ENCODE measurements around the gene CDK18.

The CDK18 gene

DNA sequence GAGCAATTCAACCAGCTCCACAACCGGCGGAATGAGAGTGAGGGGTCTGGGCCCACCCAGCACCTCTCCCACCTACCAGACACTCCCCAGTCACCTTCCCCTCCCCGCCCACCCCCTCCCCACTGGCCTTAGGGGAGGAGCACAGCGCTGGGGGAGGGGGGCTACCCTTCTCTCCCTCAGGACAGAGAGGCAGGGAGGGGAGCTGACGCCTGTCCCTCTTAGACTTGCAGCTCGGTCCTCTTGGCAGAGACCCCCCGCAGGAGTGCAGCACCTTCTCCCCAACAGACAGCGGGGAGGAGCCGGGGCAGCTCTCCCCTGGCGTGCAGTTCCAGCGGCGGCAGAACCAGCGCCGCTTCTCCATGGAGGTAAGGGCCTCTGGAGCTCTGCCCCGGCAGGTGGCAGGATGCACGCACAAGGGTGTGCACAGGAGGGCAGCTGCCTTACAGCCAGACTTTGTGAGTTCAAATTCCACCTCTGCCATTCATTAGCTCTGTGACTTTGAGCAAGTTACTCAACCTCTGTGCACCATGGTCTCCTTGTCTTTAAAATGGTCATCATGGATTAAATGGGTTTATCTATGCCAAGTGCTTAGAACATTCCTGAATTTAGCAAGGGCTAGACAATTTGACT is 18.9 kb downstream of the CDK18 start:
- Histone ChIP-seq H3K4me3 (replicated peaks; ENCODE audit: insufficient read depth, low read length) (no peak overlapping the region), H3K27me3 (ENCODE audit: insufficient read depth, poor library complexity, severe bottlenecking) (peaks cover 4% of the 10 kb centered on the region), H3K27ac (replicated peaks) (no peak overlapping the region)
- TF ChIP-seq GABPA (IDR thresholded peaks at IDR 0.05; ENCODE audit: low read depth) (no peak), REST (IDR thresholded peaks at IDR 0.05; ENCODE audit: insufficient replicate concordance, low read depth) (no peak), SPI1 (IDR thresholded peaks at IDR 0.05; ENCODE audit: borderline replicate concordance, low read depth) (no peak)
- TF ChIP-seq, protein P1, sequence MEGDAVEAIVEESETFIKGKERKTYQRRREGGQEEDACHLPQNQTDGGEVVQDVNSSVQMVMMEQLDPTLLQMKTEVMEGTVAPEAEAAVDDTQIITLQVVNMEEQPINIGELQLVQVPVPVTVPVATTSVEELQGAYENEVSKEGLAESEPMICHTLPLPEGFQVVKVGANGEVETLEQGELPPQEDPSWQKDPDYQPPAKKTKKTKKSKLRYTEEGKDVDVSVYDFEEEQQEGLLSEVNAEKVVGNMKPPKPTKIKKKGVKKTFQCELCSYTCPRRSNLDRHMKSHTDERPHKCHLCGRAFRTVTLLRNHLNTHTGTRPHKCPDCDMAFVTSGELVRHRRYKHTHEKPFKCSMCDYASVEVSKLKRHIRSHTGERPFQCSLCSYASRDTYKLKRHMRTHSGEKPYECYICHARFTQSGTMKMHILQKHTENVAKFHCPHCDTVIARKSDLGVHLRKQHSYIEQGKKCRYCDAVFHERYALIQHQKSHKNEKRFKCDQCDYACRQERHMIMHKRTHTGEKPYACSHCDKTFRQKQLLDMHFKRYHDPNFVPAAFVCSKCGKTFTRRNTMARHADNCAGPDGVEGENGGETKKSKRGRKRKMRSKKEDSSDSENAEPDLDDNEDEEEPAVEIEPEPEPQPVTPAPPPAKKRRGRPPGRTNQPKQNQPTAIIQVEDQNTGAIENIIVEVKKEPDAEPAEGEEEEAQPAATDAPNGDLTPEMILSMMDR (IDR thresholded peaks at IDR 0.05; ENCODE audit: insufficient read depth, low read length) = no peak
- no peak for DNase-seq (ENCODE audit: low read depth in 1 of 2, low spot score in 1 of 2)

DNA sequence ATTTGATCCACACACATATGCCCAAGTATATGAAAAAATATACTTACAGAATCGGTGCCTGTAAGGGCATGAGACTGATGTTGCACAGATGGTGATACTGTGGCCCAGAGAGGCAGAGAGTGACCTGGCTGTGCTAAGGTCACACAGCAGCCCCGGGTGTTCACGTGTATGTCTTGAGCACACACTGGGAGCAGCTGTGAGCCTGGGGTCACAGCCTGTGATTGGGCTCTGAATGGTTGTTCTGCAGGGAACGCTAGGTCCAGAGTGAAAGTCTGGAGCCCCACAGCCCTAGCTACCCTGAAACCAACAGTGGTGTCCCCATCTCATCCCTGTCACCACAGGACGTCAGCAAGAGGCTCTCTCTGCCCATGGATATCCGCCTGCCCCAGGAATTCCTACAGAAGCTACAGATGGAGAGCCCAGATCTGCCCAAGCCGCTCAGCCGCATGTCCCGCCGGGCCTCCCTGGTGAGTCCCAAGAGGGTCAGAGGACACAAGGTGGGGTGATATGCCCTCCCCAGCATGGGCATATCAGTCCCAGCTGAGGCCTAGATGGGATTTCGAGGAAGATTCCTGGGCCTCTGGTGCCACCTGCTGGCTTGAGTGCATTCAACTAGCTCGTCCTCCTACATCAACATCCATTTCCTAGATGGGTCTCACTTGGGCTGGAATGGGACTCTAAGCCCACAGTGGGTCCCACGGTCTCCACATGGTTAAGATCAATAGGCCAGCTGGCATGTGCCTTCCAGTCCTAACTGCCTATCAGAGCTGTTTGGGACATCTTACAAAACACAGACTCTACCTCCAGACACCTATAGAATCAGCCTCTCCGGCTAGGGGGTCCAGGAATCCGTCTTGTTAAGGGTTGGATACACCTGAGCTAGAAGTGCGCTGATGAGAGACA is 19.7 kb downstream of the CDK18 start:
- peak in 1 of 2 experiments; percentile 60 for DNase-seq (ENCODE audit: low read depth in 1 of 2, low spot score in 1 of 2)
- no peak for TF ChIP-seq REST (IDR thresholded peaks at IDR 0.05; ENCODE audit: insufficient replicate concordance, low read depth)
- TF ChIP-seq, protein P1 (IDR thresholded peaks at IDR 0.05; ENCODE audit: insufficient read depth, low read length) = peak; percentile 66
- Histone ChIP-seq H3K27me3 (ENCODE audit: insufficient read depth, poor library complexity, severe bottlenecking) (peaks cover 4% of the 10 kb centered on the region), H3K4me3 (replicated peaks; ENCODE audit: insufficient read depth, low read length) (no peak overlapping the region), H3K27ac (replicated peaks) (no peak overlapping the region)

- no peak for DNase-seq (ENCODE audit: low read depth in 1 of 2, low spot score in 1 of 2)
- no peak overlapping the region for H3K4me3 ChIP-seq (replicated peaks; ENCODE audit: insufficient read depth, low read length)
- H3K27ac ChIP-seq (replicated peaks) = no peak overlapping the region
- no peak for TF ChIP-seq REST (IDR thresholded peaks at IDR 0.05; ENCODE audit: insufficient replicate concordance, low read depth)
- TF ChIP-seq, protein P1 (IDR thresholded peaks at IDR 0.05; ENCODE audit: insufficient read depth, low read length) = no peak
- no peak for TF ChIP-seq SPI1 (IDR thresholded peaks at IDR 0.05; ENCODE audit: borderline replicate concordance, low read depth)
- TF ChIP-seq GABPA (IDR thresholded peaks at IDR 0.05; ENCODE audit: low read depth) = no peak
- no peak for TF ChIP-seq POLR2AphosphoS5 (IDR thresholded peaks at IDR 0.05; ENCODE audit: low read depth)
- H3K27me3 ChIP-seq (ENCODE audit: insufficient read depth, poor library complexity, severe bottlenecking) = peaks cover 10% of the 10 kb centered on the region
Observed at GRCh38 chr1:205524794-205525101, 20.3 kb downstream of the CDK18 start.
